ENCODE data around the gene USP14.

USP14 gene

DNA sequence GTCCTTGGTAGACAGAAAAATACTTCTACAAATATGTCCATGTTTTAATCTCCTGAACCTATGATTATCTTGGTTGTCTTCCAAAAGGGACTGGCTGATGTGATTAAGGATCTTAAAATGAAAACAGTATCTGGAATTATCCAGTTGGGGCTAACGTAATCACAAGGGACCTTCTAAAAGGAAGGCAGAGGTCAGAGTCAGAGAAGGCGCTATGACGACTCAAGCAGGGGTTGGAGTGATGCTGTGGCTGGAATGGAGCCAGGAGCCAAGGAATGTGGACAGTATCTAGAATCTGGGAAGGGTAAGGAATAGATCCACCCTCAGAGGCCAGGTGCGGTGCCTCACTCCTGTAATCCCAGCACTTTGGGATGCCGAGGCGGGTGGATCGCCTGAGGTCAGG is 4.2 kb upstream of the USP14 start:
- Histone ChIP-seq H3K36me3 (ENCODE audit: control insufficient read depth in 2 of 2, insufficient read depth in 1 of 2, low read length in 2 of 2) (no peaks in the 10 kb centered on the region), H3K4me3 (ENCODE audit: low read depth, low read length) (no peak overlapping the region), H3K27ac (ENCODE audit: extremely low read depth, low read depth, low read length) (no peak overlapping the region), H3K4me1 (ENCODE audit: control insufficient read depth, insufficient read depth, low read length) (no peaks in the 10 kb centered on the region), H3K9me3 (ENCODE audit: control insufficient read depth, insufficient read depth, low read depth, low read length) (no peaks in the 10 kb centered on the region)
- POLR2A ChIA-PET: no interaction called here
- CTCF ChIA-PET: no interaction called here
- TF ChIP-seq, protein P1, sequence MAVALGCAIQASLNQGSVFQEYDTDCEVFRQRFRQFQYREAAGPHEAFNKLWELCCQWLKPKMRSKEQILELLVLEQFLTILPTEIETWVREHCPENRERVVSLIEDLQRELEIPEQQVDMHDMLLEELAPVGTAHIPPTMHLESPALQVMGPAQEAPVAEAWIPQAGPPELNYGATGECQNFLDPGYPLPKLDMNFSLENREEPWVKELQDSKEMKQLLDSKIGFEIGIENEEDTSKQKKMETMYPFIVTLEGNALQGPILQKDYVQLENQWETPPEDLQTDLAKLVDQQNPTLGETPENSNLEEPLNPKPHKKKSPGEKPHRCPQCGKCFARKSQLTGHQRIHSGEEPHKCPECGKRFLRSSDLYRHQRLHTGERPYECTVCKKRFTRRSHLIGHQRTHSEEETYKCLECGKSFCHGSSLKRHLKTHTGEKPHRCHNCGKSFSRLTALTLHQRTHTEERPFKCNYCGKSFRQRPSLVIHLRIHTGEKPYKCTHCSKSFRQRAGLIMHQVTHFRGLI (tag by site-specific recombination; IDR thresholded peaks at IDR 0.05): no peak
- TF ChIP-seq ZNF600 (tag by site-specific recombination; IDR thresholded peaks at IDR 0.05) (peak; percentile 62), ZXDB (tag by site-specific recombination; IDR thresholded peaks at IDR 0.05) (0 out of 2 replicates have a peak, but pooled peaks have one; percentile 25), ZNF792 (tag by site-specific recombination; IDR thresholded peaks at IDR 0.05) (no peak)
- TF ChIP-seq, protein P2, sequence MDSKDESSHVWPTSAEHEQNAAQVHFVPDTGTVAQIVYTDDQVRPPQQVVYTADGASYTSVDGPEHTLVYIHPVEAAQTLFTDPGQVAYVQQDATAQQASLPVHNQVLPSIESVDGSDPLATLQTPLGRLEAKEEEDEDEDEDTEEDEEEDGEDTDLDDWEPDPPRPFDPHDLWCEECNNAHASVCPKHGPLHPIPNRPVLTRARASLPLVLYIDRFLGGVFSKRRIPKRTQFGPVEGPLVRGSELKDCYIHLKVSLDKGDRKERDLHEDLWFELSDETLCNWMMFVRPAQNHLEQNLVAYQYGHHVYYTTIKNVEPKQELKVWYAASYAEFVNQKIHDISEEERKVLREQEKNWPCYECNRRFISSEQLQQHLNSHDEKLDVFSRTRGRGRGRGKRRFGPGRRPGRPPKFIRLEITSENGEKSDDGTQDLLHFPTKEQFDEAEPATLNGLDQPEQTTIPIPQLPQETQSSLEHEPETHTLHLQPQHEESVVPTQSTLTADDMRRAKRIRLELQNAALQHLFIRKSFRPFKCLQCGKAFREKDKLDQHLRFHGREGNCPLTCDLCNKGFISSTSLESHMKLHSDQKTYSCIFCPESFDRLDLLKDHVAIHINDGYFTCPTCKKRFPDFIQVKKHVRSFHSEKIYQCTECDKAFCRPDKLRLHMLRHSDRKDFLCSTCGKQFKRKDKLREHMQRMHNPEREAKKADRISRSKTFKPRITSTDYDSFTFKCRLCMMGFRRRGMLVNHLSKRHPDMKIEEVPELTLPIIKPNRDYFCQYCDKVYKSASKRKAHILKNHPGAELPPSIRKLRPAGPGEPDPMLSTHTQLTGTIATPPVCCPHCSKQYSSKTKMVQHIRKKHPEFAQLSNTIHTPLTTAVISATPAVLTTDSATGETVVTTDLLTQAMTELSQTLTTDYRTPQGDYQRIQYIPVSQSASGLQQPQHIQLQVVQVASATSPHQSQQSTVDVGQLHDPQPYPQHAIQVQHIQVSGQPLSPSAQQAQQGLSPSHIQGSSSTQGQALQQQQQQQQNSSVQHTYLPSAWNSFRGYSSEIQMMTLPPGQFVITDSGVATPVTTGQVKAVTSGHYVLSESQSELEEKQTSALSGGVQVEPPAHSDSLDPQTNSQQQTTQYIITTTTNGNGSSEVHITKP (tag by site-specific recombination; IDR thresholded peaks at IDR 0.05): peak; percentile 26; the same call in 1 of the 2 replicates

DNA sequence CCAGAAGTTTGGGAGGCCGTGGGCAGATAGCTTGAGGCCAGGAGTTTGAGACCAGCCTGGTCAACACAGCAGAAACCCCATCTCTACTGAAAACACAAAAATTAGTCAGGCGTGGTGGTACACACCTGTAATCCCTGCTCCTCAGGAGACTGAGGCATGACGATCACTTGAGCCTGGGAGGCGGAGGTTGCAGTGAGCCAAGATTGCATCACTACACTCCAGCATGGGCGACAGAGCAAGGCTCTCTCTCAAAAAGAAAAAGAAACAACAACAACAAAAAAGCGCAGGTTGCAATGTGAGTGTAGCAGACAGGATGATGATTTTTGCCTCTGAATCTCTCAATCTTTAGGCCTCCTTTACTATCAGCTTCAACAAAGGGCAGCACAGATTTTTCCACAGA is 2.7 kb upstream of the USP14 start:
- CTCF ChIA-PET: no interaction called here
- TF ChIP-seq HOXC10 (CRISPR knock-in tag; IDR thresholded peaks at IDR 0.05) (no peak), ZNF837 (tag by site-specific recombination; IDR thresholded peaks at IDR 0.05) (no peak)
- Histone ChIP-seq H3K27ac (ENCODE audit: extremely low read depth, low read depth, low read length) (no peak overlapping the region), H3K4me3 (ENCODE audit: low read depth, low read length) (no peak overlapping the region), H3K36me3 (ENCODE audit: control insufficient read depth in 2 of 2, insufficient read depth in 1 of 2, low read length in 2 of 2) (no peaks in the 10 kb centered on the region; a peak in 1 of 3 replicates), H3K9me3 (ENCODE audit: control insufficient read depth, insufficient read depth, low read depth, low read length) (no peaks in the 10 kb centered on the region), H3K4me1 (ENCODE audit: control insufficient read depth, insufficient read depth, low read length) (peaks cover 1% of the 10 kb centered on the region; the same call in 1 of the 2 replicates)
- POLR2A ChIA-PET: interaction anchor here (0.6 kb wide), 1 partner anchor 576 kb away, joined by 6 read pairs; no protein-coding TSS in a partner anchor

DNA sequence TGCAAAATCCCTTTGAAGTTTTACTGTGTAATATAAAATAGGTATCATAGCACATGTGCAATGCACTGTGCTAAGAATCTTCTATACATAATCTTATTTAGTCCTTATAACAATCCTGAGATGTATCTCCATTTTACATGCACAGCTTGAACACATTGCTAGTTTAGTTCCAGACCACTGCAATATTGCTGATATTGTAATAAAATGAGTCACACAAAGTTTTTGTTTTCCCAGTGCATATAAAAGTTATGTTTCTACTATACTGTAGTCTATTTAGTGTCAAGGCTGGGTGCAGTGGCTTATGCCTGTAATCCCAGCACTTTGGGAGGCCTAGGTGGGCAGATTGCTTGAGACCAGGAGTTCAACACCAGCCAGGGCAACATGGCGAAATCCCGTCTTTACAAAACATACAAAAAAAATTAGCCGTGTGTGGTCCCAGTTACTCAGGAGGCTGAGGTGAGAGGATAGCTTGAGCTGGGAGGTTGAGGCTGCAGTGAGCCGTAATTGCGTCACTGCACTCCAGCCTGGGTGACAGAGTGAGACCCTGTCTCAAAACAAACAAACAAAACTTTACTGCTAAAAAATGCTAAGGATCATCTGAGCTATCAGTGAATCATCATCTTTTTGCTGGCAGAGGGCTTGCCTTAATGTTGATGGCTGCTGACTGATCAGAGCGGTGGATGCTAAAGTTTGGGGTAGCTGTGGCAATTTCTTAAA is 1.7 kb upstream of the USP14 start:
- Histone ChIP-seq H3K27ac (ENCODE audit: extremely low read depth, low read depth, low read length) (no peak overlapping the region), H3K9me3 (ENCODE audit: control insufficient read depth, insufficient read depth, low read depth, low read length) (no peaks in the 10 kb centered on the region), H3K4me3 (ENCODE audit: low read depth, low read length) (no peak overlapping the region), H3K4me1 (ENCODE audit: control insufficient read depth, insufficient read depth, low read length) (peaks cover 9% of the 10 kb centered on the region), H3K36me3 (ENCODE audit: control insufficient read depth in 2 of 2, insufficient read depth in 1 of 2, low read length in 2 of 2) (peaks cover 0 to 4% of the 10 kb centered on the region in 2 experiments; a peak in 1 of 3 replicates)
- POLR2A ChIA-PET: no interaction called here
- CTCF ChIA-PET: interaction anchor here (0.6 to 1.9 kb wide), 2 partner anchors 9 to 38 kb away, joined by 5 to 6 read pairs; no protein-coding TSS in a partner anchor
- TF ChIP-seq KLF16 (tag by site-specific recombination; IDR thresholded peaks at IDR 0.05) (no peak), ZNF140 (tag by site-specific recombination; IDR thresholded peaks at IDR 0.05) (peak; percentile 83)

DNA sequence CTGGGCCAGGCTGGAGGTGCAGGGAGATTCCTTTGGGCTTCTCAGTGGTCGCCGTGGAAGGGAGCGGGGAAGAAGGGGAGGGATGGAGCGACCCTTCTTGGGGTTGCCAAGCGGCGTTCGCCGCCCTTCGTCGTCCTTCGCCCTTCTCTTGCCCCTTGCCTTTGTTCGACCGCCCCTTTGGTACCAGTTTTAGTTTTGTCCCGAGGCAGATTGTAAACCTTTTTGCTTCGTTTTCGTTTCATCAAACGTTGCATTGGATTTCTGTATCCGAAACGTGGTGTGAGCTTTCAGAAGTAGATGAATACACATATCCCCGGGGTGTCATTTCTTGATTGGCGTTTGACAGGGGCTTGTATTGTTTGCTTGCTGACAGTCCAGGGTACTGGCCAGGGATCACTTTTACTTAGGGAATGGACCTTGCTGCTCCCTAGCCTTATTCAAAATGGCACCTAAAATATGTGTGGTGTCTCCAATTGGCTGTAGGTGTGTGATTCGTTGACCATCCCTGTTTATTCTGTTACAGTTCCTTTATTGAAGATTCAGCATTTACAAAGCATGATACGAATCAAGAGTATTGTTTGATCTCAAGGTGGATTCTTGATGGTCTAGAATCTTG is 788 bp downstream of the USP14 start:
- Histone ChIP-seq H3K36me3 (ENCODE audit: control insufficient read depth in 2 of 2, insufficient read depth in 1 of 2, low read length in 2 of 2) (peaks cover 12 to 21% of the 10 kb centered on the region in 2 experiments), H3K4me3 (ENCODE audit: low read depth, low read length) (peak overlapping the region; percentile 84), H3K4me1 (ENCODE audit: control insufficient read depth, insufficient read depth, low read length) (peaks cover 9% of the 10 kb centered on the region), H3K9me3 (ENCODE audit: control insufficient read depth, insufficient read depth, low read depth, low read length) (no peaks in the 10 kb centered on the region), H3K27ac (ENCODE audit: extremely low read depth, low read depth, low read length) (peak overlapping the region; percentile 77)
- ChIA-PET CTCF (no interaction called here), POLR2A (interaction anchor here (1.6 kb wide), 1 partner anchor 109 kb away, joined by 9 read pairs; the partner anchor contains the start of gene THOC1)
- TF ChIP-seq ZNF24 (tag by site-specific recombination; IDR thresholded peaks at IDR 0.05): no peak
- TF ChIP-seq, protein P3, sequence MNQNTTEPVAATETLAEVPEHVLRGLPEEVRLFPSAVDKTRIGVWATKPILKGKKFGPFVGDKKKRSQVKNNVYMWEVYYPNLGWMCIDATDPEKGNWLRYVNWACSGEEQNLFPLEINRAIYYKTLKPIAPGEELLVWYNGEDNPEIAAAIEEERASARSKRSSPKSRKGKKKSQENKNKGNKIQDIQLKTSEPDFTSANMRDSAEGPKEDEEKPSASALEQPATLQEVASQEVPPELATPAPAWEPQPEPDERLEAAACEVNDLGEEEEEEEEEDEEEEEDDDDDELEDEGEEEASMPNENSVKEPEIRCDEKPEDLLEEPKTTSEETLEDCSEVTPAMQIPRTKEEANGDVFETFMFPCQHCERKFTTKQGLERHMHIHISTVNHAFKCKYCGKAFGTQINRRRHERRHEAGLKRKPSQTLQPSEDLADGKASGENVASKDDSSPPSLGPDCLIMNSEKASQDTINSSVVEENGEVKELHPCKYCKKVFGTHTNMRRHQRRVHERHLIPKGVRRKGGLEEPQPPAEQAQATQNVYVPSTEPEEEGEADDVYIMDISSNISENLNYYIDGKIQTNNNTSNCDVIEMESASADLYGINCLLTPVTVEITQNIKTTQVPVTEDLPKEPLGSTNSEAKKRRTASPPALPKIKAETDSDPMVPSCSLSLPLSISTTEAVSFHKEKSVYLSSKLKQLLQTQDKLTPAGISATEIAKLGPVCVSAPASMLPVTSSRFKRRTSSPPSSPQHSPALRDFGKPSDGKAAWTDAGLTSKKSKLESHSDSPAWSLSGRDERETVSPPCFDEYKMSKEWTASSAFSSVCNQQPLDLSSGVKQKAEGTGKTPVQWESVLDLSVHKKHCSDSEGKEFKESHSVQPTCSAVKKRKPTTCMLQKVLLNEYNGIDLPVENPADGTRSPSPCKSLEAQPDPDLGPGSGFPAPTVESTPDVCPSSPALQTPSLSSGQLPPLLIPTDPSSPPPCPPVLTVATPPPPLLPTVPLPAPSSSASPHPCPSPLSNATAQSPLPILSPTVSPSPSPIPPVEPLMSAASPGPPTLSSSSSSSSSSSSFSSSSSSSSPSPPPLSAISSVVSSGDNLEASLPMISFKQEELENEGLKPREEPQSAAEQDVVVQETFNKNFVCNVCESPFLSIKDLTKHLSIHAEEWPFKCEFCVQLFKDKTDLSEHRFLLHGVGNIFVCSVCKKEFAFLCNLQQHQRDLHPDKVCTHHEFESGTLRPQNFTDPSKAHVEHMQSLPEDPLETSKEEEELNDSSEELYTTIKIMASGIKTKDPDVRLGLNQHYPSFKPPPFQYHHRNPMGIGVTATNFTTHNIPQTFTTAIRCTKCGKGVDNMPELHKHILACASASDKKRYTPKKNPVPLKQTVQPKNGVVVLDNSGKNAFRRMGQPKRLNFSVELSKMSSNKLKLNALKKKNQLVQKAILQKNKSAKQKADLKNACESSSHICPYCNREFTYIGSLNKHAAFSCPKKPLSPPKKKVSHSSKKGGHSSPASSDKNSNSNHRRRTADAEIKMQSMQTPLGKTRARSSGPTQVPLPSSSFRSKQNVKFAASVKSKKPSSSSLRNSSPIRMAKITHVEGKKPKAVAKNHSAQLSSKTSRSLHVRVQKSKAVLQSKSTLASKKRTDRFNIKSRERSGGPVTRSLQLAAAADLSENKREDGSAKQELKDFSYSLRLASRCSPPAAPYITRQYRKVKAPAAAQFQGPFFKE (tag by site-specific recombination; IDR thresholded peaks at IDR 0.05; ENCODE audit: borderline replicate concordance): no peak
- 0 out of 2 replicates have a peak, but pooled peaks have one; percentile 55 for TF ChIP-seq KLF9 (tag by site-specific recombination; IDR thresholded peaks at IDR 0.05; ENCODE audit: low read depth)
- TF ChIP-seq REPIN1 (tag by site-specific recombination; IDR thresholded peaks at IDR 0.05; ENCODE audit: low read depth): no peak
- TF ChIP-seq ZNF16 (tag by site-specific recombination; IDR thresholded peaks at IDR 0.05; ENCODE audit: low read depth): no peak

Measured in HEK293 (cell line).